Jurkat, Clone E6-1 (cell line): Measurements from ENCODE around the gene ZC2HC1C.
"Not testable (repeated sequence)": the region's sequence is repeated elsewhere in the genome, so short reads cannot be mapped to it uniquely, and the experiment has no call there.

Experiments used
- DNase-seq: peaks from one replicate; pipeline ENCODE4 v3.0.0-alpha.2; 2011; ENCODE audit warnings: low read depth, low spot score
- H3K4me3 ChIP-seq: 2 replicates; pipeline ENCODE4 v1.5.1; 2011; ENCODE audit warnings: mild to moderate bottlenecking, low read length, control low read depth, moderate library complexity

The ZC2HC1C gene

GRCh38 chr14:75126679-75127473 is 57.4 kb downstream of the ZC2HC1C start, which contains the start of gene NEK9:
Gene NEK9 (minus strand): TSS chr14:75127048. CDS start chr14:75126921, 127 bp downstream.
- H3K4me3 ChIP-seq: peak within 1 kb of the TSS; percentile 95
- peak; percentile 78 for DNase-seq

GRCh38 chr14:75127474-75127820 is 58.0 kb downstream of the ZC2HC1C start:
- DNase-seq: not testable (repeated sequence)

GRCh38 chr14:75127903-75128595 is 58.6 kb downstream of the ZC2HC1C start:
- peak overlapping the region; percentile 95 for H3K4me3 ChIP-seq
- no peak for DNase-seq

More at GRCh38 chr14:75127474-75127820, 58.0 kb downstream of the ZC2HC1C start:
- peak overlapping the region; percentile 95 for H3K4me3 ChIP-seq

- no peak for DNase-seq
- no peak overlapping the region for H3K4me3 ChIP-seq
Observed at GRCh38 chr14:75128596-75128990, 59.2 kb downstream of the ZC2HC1C start.
